ENCODE data around the gene PPP1R16B. TPM values are rescaled to one million over a fixed set of nuclear protein-coding genes. Genes with fewer than 3 reads are reported as not detected.

The PPP1R16B gene
- total RNA-seq, 2 experiments from 2014 or later, result 87.6 to 91.1 TPM

GRCh38 chr20:38760978-38761377, 44.5 kb upstream of the PPP1R16B start:
- POLR2A ChIA-PET, result interaction anchor here (0.7 kb wide), 1 partner anchor 44 kb away, joined by 3 read pairs; the partner anchor contains the start of gene PPP1R16B
- no peak overlapping the region for H3K4me3 ChIP-seq (ENCODE audit: low read length)

GRCh38 chr20:38762174-38762573, 43.3 kb upstream of the PPP1R16B start:
- CTCF ChIA-PET, result interaction anchor here (1.0 kb wide), 1 partner anchor 129 kb away, joined by 4 read pairs; no protein-coding TSS in a partner anchor
- no peaks in the 10 kb centered on the region for H3K9me3 ChIP-seq (ENCODE audit: control insufficient read depth in 1 of 2, insufficient read depth in 1 of 2, low read length in 2 of 2)
- H3K27ac ChIP-seq (ENCODE audit: low read depth in 1 of 2, low read length in 2 of 2), result no peak overlapping the region
- H3K4me3 Mint-ChIP-seq, result no peak overlapping the region
- H3K27ac Mint-ChIP-seq, result no peak overlapping the region
- no peak for TF ChIP-seq CTCF (IDR thresholded peaks at IDR 0.05)
- ATAC-seq (ENCODE audit: poor library complexity), result no peak
- peaks cover 85% of the 10 kb centered on the region for H3K36me3 ChIP-seq (ENCODE audit: insufficient read depth, low read length)
- intact Hi-C loops (cut with DNase I, micrococcal nuclease), result no loop called here
- no peaks in the 10 kb centered on the region for H3K27me3 Mint-ChIP-seq
- DNase-seq, result no peak
- no peaks in the 10 kb centered on the region for H3K27me3 ChIP-seq (ENCODE audit: control insufficient read depth in 1 of 2, insufficient read depth in 2 of 2, low read length in 2 of 2)
- no peaks in the 10 kb centered on the region for H3K9me3 Mint-ChIP-seq
- no peak overlapping the region for H3K4me3 ChIP-seq (ENCODE audit: low read length)
- H3K4me1 ChIP-seq (ENCODE audit: insufficient read depth, low read length), result no peaks in the 10 kb centered on the region
- no peaks in the 10 kb centered on the region for H3K4me1 Mint-ChIP-seq (ENCODE audit: low read depth)
- POLR2A ChIA-PET, result no interaction called here
- peaks cover 95% of the 10 kb centered on the region for H3K36me3 Mint-ChIP-seq (ENCODE audit: low read depth)

More at GRCh38 chr20:38760978-38761377, 44.5 kb upstream of the PPP1R16B start:
- no peaks in the 10 kb centered on the region for H3K4me1 Mint-ChIP-seq (ENCODE audit: low read depth)
- H3K4me1 ChIP-seq (ENCODE audit: insufficient read depth, low read length), result no peaks in the 10 kb centered on the region
- H3K27ac ChIP-seq (ENCODE audit: low read depth in 1 of 2, low read length in 2 of 2), result no peak overlapping the region
- peaks cover 88% of the 10 kb centered on the region for H3K36me3 ChIP-seq (ENCODE audit: insufficient read depth, low read length)
- H3K9me3 ChIP-seq (ENCODE audit: control insufficient read depth in 1 of 2, insufficient read depth in 1 of 2, low read length in 2 of 2), result no peaks in the 10 kb centered on the region
- TF ChIP-seq CTCF (IDR thresholded peaks at IDR 0.05), result no peak
- H3K27ac Mint-ChIP-seq, result no peak overlapping the region
- H3K9me3 Mint-ChIP-seq, result no peaks in the 10 kb centered on the region
- no peaks in the 10 kb centered on the region for H3K27me3 Mint-ChIP-seq
- intact Hi-C loops (cut with DNase I, micrococcal nuclease), result no loop called here
- CTCF ChIA-PET, result no interaction called here
- no peak for ATAC-seq (ENCODE audit: poor library complexity)
- peaks cover 93% of the 10 kb centered on the region for H3K36me3 Mint-ChIP-seq (ENCODE audit: low read depth)
- H3K4me3 Mint-ChIP-seq, result no peak overlapping the region
- DNase-seq, result no peak
- H3K27me3 ChIP-seq (ENCODE audit: control insufficient read depth in 1 of 2, insufficient read depth in 2 of 2, low read length in 2 of 2), result no peaks in the 10 kb centered on the region

GRCh38 chr20:38763616-38764015, 41.9 kb upstream of the PPP1R16B start:
- Histone ChIP-seq H3K27me3 (ENCODE audit: control insufficient read depth in 1 of 2, insufficient read depth in 2 of 2, low read length in 2 of 2) (no peaks in the 10 kb centered on the region), H3K36me3 (ENCODE audit: insufficient read depth, low read length) (peaks cover 86% of the 10 kb centered on the region), H3K27ac (ENCODE audit: low read depth in 1 of 2, low read length in 2 of 2) (no peak overlapping the region), H3K4me3 (ENCODE audit: low read length) (no peak overlapping the region), H3K4me1 (ENCODE audit: insufficient read depth, low read length) (no peaks in the 10 kb centered on the region), H3K9me3 (ENCODE audit: control insufficient read depth in 1 of 2, insufficient read depth in 1 of 2, low read length in 2 of 2) (no peaks in the 10 kb centered on the region)
- Mint-ChIP-seq H3K36me3 (ENCODE audit: low read depth) (peaks cover 99% of the 10 kb centered on the region), H3K9me3 (no peaks in the 10 kb centered on the region), H3K27ac (no peak overlapping the region), H3K4me1 (ENCODE audit: low read depth) (no peaks in the 10 kb centered on the region), H3K27me3 (no peaks in the 10 kb centered on the region), H3K4me3 (no peak overlapping the region)
- no peak for TF ChIP-seq CTCF (IDR thresholded peaks at IDR 0.05)
- ChIA-PET POLR2A (no interaction called here), CTCF (no interaction called here)
- no peak for ATAC-seq (ENCODE audit: poor library complexity)
- DNase-seq, result no peak
- intact Hi-C loops (cut with DNase I, micrococcal nuclease), result no loop called here

All from CD4-positive, alpha-beta T cell (primary cell).